Activated T-helper 1 cell treated with anti-CD3 and anti-CD28 coated beads, Interleukin-12 subunit alpha, Interleukin-12 subunit beta, Interleukin-2, Interleukin-4 antibody, amounts not matched to agents 30 ng/mL and 10 ng/mL and 1 ng/mL, durations not matched to agents 14 hours and 24 hours and 36 hours (primary cell): ENCODE data around the gene COL6A2. TPM values are rescaled to one million over a fixed set of nuclear protein-coding genes. Genes with fewer than 3 reads are reported as not detected.
"Not testable (repeated sequence)": the region's sequence is repeated elsewhere in the genome, so short reads cannot be mapped to it uniquely, and the experiment has no call there.

ENCODE experiments used
- DNase-seq: peaks from one replicate; pipeline ENCODE4 v3.0.0; 2021; ENCODE audit warnings: low spot score
- H3K27ac Mint-ChIP-seq: one replicate; pipeline ENCODE4 v1.8.0; 2021; ENCODE audit warnings: mild to moderate bottlenecking, mixed read lengths
- H3K27me3 Mint-ChIP-seq: one replicate; pipeline ENCODE4 v1.8.0; 2022; ENCODE audit warnings: mild to moderate bottlenecking, moderate library complexity, mixed read lengths; ENCODE audit not compliant: insufficient read depth
- H3K36me3 Mint-ChIP-seq: one replicate; pipeline ENCODE4 v1.8.0; 2021; ENCODE audit warnings: low read depth, mixed read lengths
- H3K4me1 Mint-ChIP-seq: one replicate; pipeline ENCODE4 v1.8.0; 2021; ENCODE audit warnings: low read depth, mixed read lengths
- H3K4me3 Mint-ChIP-seq: one replicate; pipeline ENCODE4 v1.8.0; 2021; ENCODE audit warnings: mild to moderate bottlenecking, moderate library complexity, mixed read lengths
- H3K9me3 Mint-ChIP-seq: one replicate; pipeline ENCODE4 v1.8.0; 2021; ENCODE audit warnings: mixed read lengths
- intact Hi-C: fragments of 100-400 bp; cut with micrococcal nuclease; formaldehyde crosslinking; loops from one replicate; pipeline ENCODE4 v1.15.1; 2024
- total RNA-seq: library from RNA; stranded (reverse); gene quantifications from 2 replicates; pipeline ENCODE4 v1.2.3, GENCODE V29; 2022

COL6A2 gene
- total RNA-seq, 1 donor from 2014 or later, result 1.4 TPM

- intact Hi-C loops, result no loop called here
- no peak overlapping the region for H3K27ac Mint-ChIP-seq
Measured at GRCh38 chr21:46137908-46138307, 40.0 kb downstream of the COL6A2 start.

GRCh38 chr21:46138383-46138970 is 40.6 kb downstream of the COL6A2 start:
- intact Hi-C loops, result no loop called here
- no peak overlapping the region for H3K27ac Mint-ChIP-seq
- H3K4me3 Mint-ChIP-seq, result no peak overlapping the region
- H3K27me3 Mint-ChIP-seq, result no peaks in the 10 kb centered on the region
- peaks cover 2% of the 10 kb centered on the region for H3K4me1 Mint-ChIP-seq
- H3K36me3 Mint-ChIP-seq, result no peaks in the 10 kb centered on the region
- no peak for DNase-seq
- H3K9me3 Mint-ChIP-seq, result no peaks in the 10 kb centered on the region

More at GRCh38 chr21:46137908-46138307, 40.0 kb downstream of the COL6A2 start:
- Mint-ChIP-seq H3K4me3 (no peak overlapping the region), H3K4me1 (no peaks in the 10 kb centered on the region), H3K9me3 (no peaks in the 10 kb centered on the region), H3K27me3 (no peaks in the 10 kb centered on the region), H3K36me3 (no peaks in the 10 kb centered on the region)
- DNase-seq, result no peak

GRCh38 chr21:46139686-46140085 is 41.8 kb downstream of the COL6A2 start:
- no peaks in the 10 kb centered on the region for H3K36me3 Mint-ChIP-seq
- no peak overlapping the region for H3K27ac Mint-ChIP-seq
- intact Hi-C loops, result loop anchor here (5.0 kb wide), 1 partner anchor 148 kb away; the partner anchor contains the start of genes MCM3AP and YBEY
- no peaks in the 10 kb centered on the region for H3K27me3 Mint-ChIP-seq
- no peak overlapping the region for H3K4me3 Mint-ChIP-seq
- no peaks in the 10 kb centered on the region for H3K9me3 Mint-ChIP-seq
- DNase-seq, result no peak
- peaks cover 8% of the 10 kb centered on the region for H3K4me1 Mint-ChIP-seq

GRCh38 chr21:46140352-46141003 is 42.6 kb downstream of the COL6A2 start:
- H3K27me3 Mint-ChIP-seq, DNase-seq, H3K27ac Mint-ChIP-seq, H3K9me3 Mint-ChIP-seq, H3K4me1 Mint-ChIP-seq, H3K36me3 Mint-ChIP-seq, H3K4me3 Mint-ChIP-seq: not testable (repeated sequence)
- intact Hi-C loops, result loop anchor here (5.0 kb wide), 1 partner anchor 147 kb away; the partner anchor contains the start of genes MCM3AP and YBEY

GRCh38 chr21:46141767-46142581 is 44.1 kb downstream of the COL6A2 start:
- no peaks in the 10 kb centered on the region for H3K27me3 Mint-ChIP-seq
- H3K27ac Mint-ChIP-seq, result no peak overlapping the region
- no peak for DNase-seq
- H3K36me3 Mint-ChIP-seq, result no peaks in the 10 kb centered on the region
- intact Hi-C loops, result loop anchor here (2.0 to 5.0 kb wide), 2 partner anchors 111 to 145 kb away; partner anchors contain the start of genes MCM3AP and YBEY
- no peak overlapping the region for H3K4me3 Mint-ChIP-seq
- H3K9me3 Mint-ChIP-seq, result no peaks in the 10 kb centered on the region
- H3K4me1 Mint-ChIP-seq, result peaks cover 8% of the 10 kb centered on the region

GRCh38 chr21:46142582-46143473 is 44.9 kb downstream of the COL6A2 start:
- Mint-ChIP-seq H3K27me3 (no peaks in the 10 kb centered on the region), H3K4me3 (no peak overlapping the region), H3K36me3 (no peaks in the 10 kb centered on the region), H3K9me3 (no peaks in the 10 kb centered on the region), H3K27ac (no peak overlapping the region), H3K4me1 (peaks cover 8% of the 10 kb centered on the region)
- intact Hi-C loops, result loop anchor here (1.0 to 5.0 kb wide), 5 partner anchors 41 to 181 kb away; partner anchors contain the start of genes MCM3AP, PCNT, SPATC1L and YBEY
- no peak for DNase-seq

GRCh38 chr21:46144464-46145070 is 46.7 kb downstream of the COL6A2 start:
- H3K27me3 Mint-ChIP-seq, result no peaks in the 10 kb centered on the region
- H3K4me3 Mint-ChIP-seq, result no peak overlapping the region
- DNase-seq, result no peak
- no peaks in the 10 kb centered on the region for H3K9me3 Mint-ChIP-seq
- H3K27ac Mint-ChIP-seq, result peak overlapping the region; percentile 70
- intact Hi-C loops, result loop anchor here (1.0 to 5.0 kb wide), 2 partner anchors 143 to 171 kb away; partner anchors contain the start of genes MCM3AP and YBEY
- peaks cover 8% of the 10 kb centered on the region for H3K4me1 Mint-ChIP-seq
- no peaks in the 10 kb centered on the region for H3K36me3 Mint-ChIP-seq

- no peak overlapping the region for H3K27ac Mint-ChIP-seq
- intact Hi-C loops, result no loop called here
- DNase-seq, result no peak
- no peak overlapping the region for H3K4me3 Mint-ChIP-seq
- no peaks in the 10 kb centered on the region for H3K27me3 Mint-ChIP-seq
- H3K4me1 Mint-ChIP-seq, result peaks cover 8% of the 10 kb centered on the region
- H3K9me3 Mint-ChIP-seq, result no peaks in the 10 kb centered on the region
- no peaks in the 10 kb centered on the region for H3K36me3 Mint-ChIP-seq
Measured at GRCh38 chr21:46145159-46145839, 47.4 kb downstream of the COL6A2 start.

GRCh38 chr21:46145840-46146691 is 48.2 kb downstream of the COL6A2 start:
- Mint-ChIP-seq H3K4me3 (no peak overlapping the region), H3K4me1 (peaks cover 8% of the 10 kb centered on the region), H3K27me3 (no peaks in the 10 kb centered on the region), H3K36me3 (no peaks in the 10 kb centered on the region), H3K27ac (no peak overlapping the region), H3K9me3 (no peaks in the 10 kb centered on the region)
- no peak for DNase-seq
- intact Hi-C loops, result no loop called here

GRCh38 chr21:46146856-46147255 is 48.9 kb downstream of the COL6A2 start:
- no peak for DNase-seq
- no peak overlapping the region for H3K4me3 Mint-ChIP-seq
- H3K27ac Mint-ChIP-seq, result no peak overlapping the region
- H3K9me3 Mint-ChIP-seq, result no peaks in the 10 kb centered on the region
- intact Hi-C loops, result no loop called here
- peaks cover 8% of the 10 kb centered on the region for H3K4me1 Mint-ChIP-seq
- no peaks in the 10 kb centered on the region for H3K27me3 Mint-ChIP-seq
- H3K36me3 Mint-ChIP-seq, result no peaks in the 10 kb centered on the region

GRCh38 chr21:46147429-46147828 is 49.5 kb downstream of the COL6A2 start:
- H3K4me1 Mint-ChIP-seq, H3K4me3 Mint-ChIP-seq, H3K27ac Mint-ChIP-seq, H3K9me3 Mint-ChIP-seq, H3K27me3 Mint-ChIP-seq, H3K36me3 Mint-ChIP-seq, intact Hi-C loops: not testable (repeated sequence)
- DNase-seq, result peak; percentile 23
